Activated gamma-delta T cell treated with anti-CD3 and anti-CD28 coated beads, Interleukin-2, amount 50 U/mL, for 16 hours (primary cell): ENCODE results near the gene GSDME.

Source experiments
- DNase-seq: peaks from one replicate; pipeline ENCODE4 v3.0.0-alpha.2; 2020; ENCODE audit warnings: low read depth

Gene GSDME

GRCh38 chr7:24652251-24652939 is 104.9 kb downstream of the GSDME start:
- no peak for DNase-seq
